GM23338 (cell line): Measurements from ENCODE around the gene ARHGEF38. TPM values are rescaled to one million over a fixed set of nuclear protein-coding genes. Genes with fewer than 3 reads are reported as not detected.

Source experiments
- ATAC-seq: fragments of 200-7000 bp; cut with Tn5 transposase; 3 replicates; pipeline ENCODE4 v1.9.1; 2020
- DNase-seq: peaks from one replicate; pipeline ENCODE4 v3.0.0-alpha.2; 2015; ENCODE audit warnings: low spot score
- H2AFZ ChIP-seq: fragments of 200-600 bp; sonication (generic); 2 replicates; pipeline ENCODE4 v1.8.0; 2016; ENCODE audit warnings: antibody characterized with exemption, mild to moderate bottlenecking, moderate library complexity
- H3F3A ChIP-seq: fragments of 200-600 bp; sonication (generic); replicated peaks from 2 replicates; pipeline ENCODE4 v1.8.0; 2017; ENCODE audit warnings: antibody characterized with exemption, mixed run types, low read depth
- H3K27ac ChIP-seq: fragments of 200-600 bp; sonication (generic); 2 replicates; pipeline ENCODE4 v1.6.1; 2016; ENCODE audit warnings: low read depth
- H3K27me3 ChIP-seq: fragments of 200-600 bp; sonication (generic); 2 replicates; pipeline ENCODE4 v1.8.0; 2016; ENCODE audit warnings: mild to moderate bottlenecking, mixed run types, moderate library complexity; ENCODE audit not compliant: insufficient read depth
- H3K36me3 ChIP-seq: fragments of 200-600 bp; sonication (generic); 2 replicates; pipeline ENCODE4 v1.8.0; 2016; ENCODE audit warnings: mild to moderate bottlenecking; ENCODE audit not compliant: insufficient read depth
- H3K4me1 ChIP-seq: fragments of 200-600 bp; sonication (generic); 2 replicates; pipeline ENCODE4 v1.8.0; 2016; ENCODE audit warnings: mild to moderate bottlenecking, moderate library complexity; ENCODE audit not compliant: insufficient read depth
- H3K4me2 ChIP-seq: fragments of 200-600 bp; sonication (generic); 2 replicates; pipeline ENCODE4 v1.7.1; 2017; ENCODE audit warnings: mixed run types
- H3K4me3 ChIP-seq: fragments of 200-600 bp; sonication (generic); 2 replicates; pipeline ENCODE4 v1.6.1; 2016; ENCODE audit warnings: mixed run types
- H3K79me2 ChIP-seq: fragments of 200-600 bp; sonication (generic); replicated peaks from 2 replicates; pipeline ENCODE4 v1.8.0; 2017; ENCODE audit warnings: mild to moderate bottlenecking; ENCODE audit not compliant: insufficient read depth
- H3K9me2 ChIP-seq: fragments of 200-600 bp; sonication (generic); 2 replicates; pipeline ENCODE4 v1.8.0; 2017; ENCODE audit not compliant: insufficient read depth
- H4K20me1 ChIP-seq: fragments of 200-600 bp; sonication (generic); replicated peaks from 2 replicates; pipeline ENCODE4 v1.8.0; 2017; ENCODE audit warnings: mild to moderate bottlenecking; ENCODE audit not compliant: insufficient read depth
- H3K27ac Mint-ChIP-seq: 2 replicates; pipeline ENCODE4 v1.8.0; 2020; ENCODE audit warnings: inconsistent platforms, mild to moderate bottlenecking, moderate library complexity, mixed read lengths
- H3K27me3 Mint-ChIP-seq: 3 replicates; pipeline ENCODE4 v1.8.0; 2022; ENCODE audit warnings: low read depth, mild to moderate bottlenecking, moderate library complexity, mixed read lengths, inconsistent platforms; ENCODE audit not compliant: insufficient read depth, poor library complexity
- H3K36me3 Mint-ChIP-seq: 3 replicates; pipeline ENCODE4 v1.8.0; 2021; ENCODE audit warnings: low read depth, mild to moderate bottlenecking, inconsistent platforms, moderate library complexity, mixed read lengths
- H3K4me1 Mint-ChIP-seq: 3 replicates; pipeline ENCODE4 v1.8.0; 2020; ENCODE audit warnings: mild to moderate bottlenecking, inconsistent platforms, mixed read lengths
- H3K4me3 Mint-ChIP-seq: 3 replicates; pipeline ENCODE4 v1.8.0; 2021; ENCODE audit warnings: moderate library complexity, mild to moderate bottlenecking, inconsistent platforms, mixed read lengths
- H3K9me3 Mint-ChIP-seq: 3 replicates; pipeline ENCODE4 v1.8.0; 2020; ENCODE audit warnings: moderate library complexity, mild to moderate bottlenecking, inconsistent platforms, mixed read lengths
- CREB1 ChIP-seq: fragments of 250-450 bp; sonication (Bioruptor Pico); IDR thresholded peaks from 2 replicates; pipeline ENCODE4 v1.5.0; 2020; ENCODE audit warnings: low read depth, mild to moderate bottlenecking, moderate library complexity
- ETS1 ChIP-seq: IDR thresholded peaks from 2 replicates; pipeline ENCODE4 v1.6.1; 2016; ENCODE audit warnings: antibody characterized with exemption
- EZH2 ChIP-seq: fragments of 200-600 bp; sonication (generic); IDR thresholded peaks from one replicate; pipeline ENCODE4 v1.8.0; 2017; ENCODE audit warnings: antibody characterized with exemption, mild to moderate bottlenecking, low read depth; ENCODE audit not compliant: unreplicated experiment
- EZH2phosphoT487 ChIP-seq: fragments of 200-600 bp; sonication (generic); IDR thresholded peaks from one replicate; pipeline ENCODE4 v1.8.1; 2018; ENCODE audit warnings: antibody characterized with exemption; ENCODE audit not compliant: unreplicated experiment
- JUNB ChIP-seq: IDR thresholded peaks from one replicate; pipeline ENCODE4 v1.6.1; 2016; ENCODE audit warnings: antibody characterized with exemption; ENCODE audit not compliant: unreplicated experiment
- NANOG ChIP-seq: IDR thresholded peaks from 2 replicates; pipeline ENCODE4 v1.6.1; 2016; ENCODE audit warnings: antibody characterized with exemption, borderline replicate concordance
- REST ChIP-seq: IDR thresholded peaks from one replicate; pipeline ENCODE4 v1.6.1; 2018; ENCODE audit warnings: antibody characterized with exemption; ENCODE audit not compliant: unreplicated experiment
- ZNF114 ChIP-seq: fragments of 250-450 bp; sonication (Bioruptor Pico); IDR thresholded peaks from 2 replicates; pipeline ENCODE4 v1.5.0; 2020; ENCODE audit warnings: mild to moderate bottlenecking, moderate library complexity
- ZNF331 ChIP-seq: fragments of 250-450 bp; sonication (Bioruptor Pico); IDR thresholded peaks from 2 replicates; pipeline ENCODE4 v1.5.0; 2020; ENCODE audit warnings: low read depth, mild to moderate bottlenecking, moderate library complexity
- polyA plus RNA-seq: library from polyadenylated mRNA; unstranded; fragments of >200 nt; fragmentation: Nextera tagmentation; extraction: Ambion mirVana; gene quantifications from 2 replicates; pipeline ENCODE4 v1.2.1, GENCODE V29; 2016
- total RNA-seq: library from RNA; depleted of rRNA; stranded (reverse); fragments of >200 nt; shearing (Covaris generic); gene quantifications from 2 replicates; pipeline ENCODE4 v1.2.3, GENCODE V29; 2014
- TF ChIP-seq, protein P1 (sequence below), 2 experiments: fragments of 200-600 bp in 1 of 2; sonication (generic) in 1 of 2; conservative IDR thresholded peaks; 2 replicates each; pipeline versions ENCODE4 v1.5.1 to v1.6.1; 2016 to 2017; ENCODE audit warnings: antibody characterized with exemption in 2 of 2, low read depth in 2 of 2, mild to moderate bottlenecking in 2 of 2, moderate library complexity in 1 of 2
- TF ChIP-seq, protein P2 (sequence below): fragments of 250-450 bp; sonication (Bioruptor Pico); IDR thresholded peaks from 2 replicates; pipeline ENCODE4 v1.5.0; 2020; ENCODE audit warnings: mild to moderate bottlenecking, moderate library complexity

Gene ARHGEF38
- total and polyA plus RNA-seq, 2 experiments from 2014 or later = 0.58 TPM; not detected in 1

GRCh38 chr4:105623099-105623498, 70.7 kb downstream of the ARHGEF38 start:
- Histone ChIP-seq H3K4me2 (no peak overlapping the region), H3K27me3 (no peaks in the 10 kb centered on the region), H3K4me3 (no peak overlapping the region), H3K36me3 (no peaks in the 10 kb centered on the region), H3K27ac (no peak overlapping the region), H3K9me2 (no peaks in the 10 kb centered on the region), H3K4me1 (no peaks in the 10 kb centered on the region), H3F3A (no peaks in the 10 kb centered on the region), H3K79me2 (no peaks in the 10 kb centered on the region), H4K20me1 (no peaks in the 10 kb centered on the region), H2AFZ (no peak overlapping the region)
- DNase-seq = no peak
- H3K9me3 Mint-ChIP-seq = no peaks in the 10 kb centered on the region
- H3K4me1 Mint-ChIP-seq = no peaks in the 10 kb centered on the region
- H3K27ac Mint-ChIP-seq = no peak overlapping the region
- TF ChIP-seq CREB1 (no peak), NANOG (no peak), EZH2phosphoT487 (no peak), REST (no peak), ZNF114 (CRISPR knock-in tag) (no peak), ETS1 (no peak), EZH2 (no peak), ZNF331 (CRISPR knock-in tag) (no peak), JUNB (no peak)
- TF ChIP-seq, protein P1, sequence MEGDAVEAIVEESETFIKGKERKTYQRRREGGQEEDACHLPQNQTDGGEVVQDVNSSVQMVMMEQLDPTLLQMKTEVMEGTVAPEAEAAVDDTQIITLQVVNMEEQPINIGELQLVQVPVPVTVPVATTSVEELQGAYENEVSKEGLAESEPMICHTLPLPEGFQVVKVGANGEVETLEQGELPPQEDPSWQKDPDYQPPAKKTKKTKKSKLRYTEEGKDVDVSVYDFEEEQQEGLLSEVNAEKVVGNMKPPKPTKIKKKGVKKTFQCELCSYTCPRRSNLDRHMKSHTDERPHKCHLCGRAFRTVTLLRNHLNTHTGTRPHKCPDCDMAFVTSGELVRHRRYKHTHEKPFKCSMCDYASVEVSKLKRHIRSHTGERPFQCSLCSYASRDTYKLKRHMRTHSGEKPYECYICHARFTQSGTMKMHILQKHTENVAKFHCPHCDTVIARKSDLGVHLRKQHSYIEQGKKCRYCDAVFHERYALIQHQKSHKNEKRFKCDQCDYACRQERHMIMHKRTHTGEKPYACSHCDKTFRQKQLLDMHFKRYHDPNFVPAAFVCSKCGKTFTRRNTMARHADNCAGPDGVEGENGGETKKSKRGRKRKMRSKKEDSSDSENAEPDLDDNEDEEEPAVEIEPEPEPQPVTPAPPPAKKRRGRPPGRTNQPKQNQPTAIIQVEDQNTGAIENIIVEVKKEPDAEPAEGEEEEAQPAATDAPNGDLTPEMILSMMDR (conservative IDR thresholded peaks at IDR 0.05; ENCODE audit: low read depth in 2 of 2) = no peak
- H3K36me3 Mint-ChIP-seq = no peaks in the 10 kb centered on the region
- no peak for ATAC-seq
- H3K27me3 Mint-ChIP-seq = peaks cover 3% of the 10 kb centered on the region
- H3K4me3 Mint-ChIP-seq = no peak overlapping the region

DNA sequence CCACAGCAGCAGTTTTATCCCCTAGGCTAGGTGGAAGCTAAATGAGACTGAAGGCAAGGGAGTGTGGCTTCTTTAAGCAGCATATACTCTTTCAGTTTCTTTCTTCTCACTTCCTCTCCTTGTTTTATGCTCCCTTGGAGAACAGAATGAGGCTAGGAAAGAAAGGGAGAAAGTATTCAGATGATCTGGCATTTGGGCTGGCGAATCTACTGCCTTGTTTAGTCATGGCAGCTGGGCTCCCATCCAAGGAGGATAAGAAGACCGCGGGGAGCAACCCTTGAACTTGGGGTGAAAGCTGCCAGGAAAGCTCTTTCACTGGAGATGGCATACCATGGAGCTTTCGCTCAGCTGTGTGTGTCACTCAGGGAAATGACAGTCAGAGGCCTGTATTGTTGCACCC, 72.1 kb downstream of the ARHGEF38 start:
- Mint-ChIP-seq H3K27ac (no peak overlapping the region), H3K36me3 (no peaks in the 10 kb centered on the region), H3K9me3 (no peaks in the 10 kb centered on the region), H3K4me3 (no peak overlapping the region), H3K27me3 (peaks cover 3% of the 10 kb centered on the region), H3K4me1 (no peaks in the 10 kb centered on the region)
- DNase-seq (no peak), ATAC-seq (no peak)
- no peaks in the 10 kb centered on the region for H3K4me1 ChIP-seq
- no peak overlapping the region for H2AFZ ChIP-seq
- H3K9me2 ChIP-seq = no peaks in the 10 kb centered on the region
- no peaks in the 10 kb centered on the region for H3K79me2 ChIP-seq
- no peaks in the 10 kb centered on the region for H3F3A ChIP-seq
- no peaks in the 10 kb centered on the region for H3K27me3 ChIP-seq
- H3K27ac ChIP-seq = no peak overlapping the region
- no peaks in the 10 kb centered on the region for H4K20me1 ChIP-seq
- no peaks in the 10 kb centered on the region for H3K36me3 ChIP-seq
- no peak overlapping the region for H3K4me2 ChIP-seq
- H3K4me3 ChIP-seq = no peak overlapping the region
- TF ChIP-seq, protein P2, sequence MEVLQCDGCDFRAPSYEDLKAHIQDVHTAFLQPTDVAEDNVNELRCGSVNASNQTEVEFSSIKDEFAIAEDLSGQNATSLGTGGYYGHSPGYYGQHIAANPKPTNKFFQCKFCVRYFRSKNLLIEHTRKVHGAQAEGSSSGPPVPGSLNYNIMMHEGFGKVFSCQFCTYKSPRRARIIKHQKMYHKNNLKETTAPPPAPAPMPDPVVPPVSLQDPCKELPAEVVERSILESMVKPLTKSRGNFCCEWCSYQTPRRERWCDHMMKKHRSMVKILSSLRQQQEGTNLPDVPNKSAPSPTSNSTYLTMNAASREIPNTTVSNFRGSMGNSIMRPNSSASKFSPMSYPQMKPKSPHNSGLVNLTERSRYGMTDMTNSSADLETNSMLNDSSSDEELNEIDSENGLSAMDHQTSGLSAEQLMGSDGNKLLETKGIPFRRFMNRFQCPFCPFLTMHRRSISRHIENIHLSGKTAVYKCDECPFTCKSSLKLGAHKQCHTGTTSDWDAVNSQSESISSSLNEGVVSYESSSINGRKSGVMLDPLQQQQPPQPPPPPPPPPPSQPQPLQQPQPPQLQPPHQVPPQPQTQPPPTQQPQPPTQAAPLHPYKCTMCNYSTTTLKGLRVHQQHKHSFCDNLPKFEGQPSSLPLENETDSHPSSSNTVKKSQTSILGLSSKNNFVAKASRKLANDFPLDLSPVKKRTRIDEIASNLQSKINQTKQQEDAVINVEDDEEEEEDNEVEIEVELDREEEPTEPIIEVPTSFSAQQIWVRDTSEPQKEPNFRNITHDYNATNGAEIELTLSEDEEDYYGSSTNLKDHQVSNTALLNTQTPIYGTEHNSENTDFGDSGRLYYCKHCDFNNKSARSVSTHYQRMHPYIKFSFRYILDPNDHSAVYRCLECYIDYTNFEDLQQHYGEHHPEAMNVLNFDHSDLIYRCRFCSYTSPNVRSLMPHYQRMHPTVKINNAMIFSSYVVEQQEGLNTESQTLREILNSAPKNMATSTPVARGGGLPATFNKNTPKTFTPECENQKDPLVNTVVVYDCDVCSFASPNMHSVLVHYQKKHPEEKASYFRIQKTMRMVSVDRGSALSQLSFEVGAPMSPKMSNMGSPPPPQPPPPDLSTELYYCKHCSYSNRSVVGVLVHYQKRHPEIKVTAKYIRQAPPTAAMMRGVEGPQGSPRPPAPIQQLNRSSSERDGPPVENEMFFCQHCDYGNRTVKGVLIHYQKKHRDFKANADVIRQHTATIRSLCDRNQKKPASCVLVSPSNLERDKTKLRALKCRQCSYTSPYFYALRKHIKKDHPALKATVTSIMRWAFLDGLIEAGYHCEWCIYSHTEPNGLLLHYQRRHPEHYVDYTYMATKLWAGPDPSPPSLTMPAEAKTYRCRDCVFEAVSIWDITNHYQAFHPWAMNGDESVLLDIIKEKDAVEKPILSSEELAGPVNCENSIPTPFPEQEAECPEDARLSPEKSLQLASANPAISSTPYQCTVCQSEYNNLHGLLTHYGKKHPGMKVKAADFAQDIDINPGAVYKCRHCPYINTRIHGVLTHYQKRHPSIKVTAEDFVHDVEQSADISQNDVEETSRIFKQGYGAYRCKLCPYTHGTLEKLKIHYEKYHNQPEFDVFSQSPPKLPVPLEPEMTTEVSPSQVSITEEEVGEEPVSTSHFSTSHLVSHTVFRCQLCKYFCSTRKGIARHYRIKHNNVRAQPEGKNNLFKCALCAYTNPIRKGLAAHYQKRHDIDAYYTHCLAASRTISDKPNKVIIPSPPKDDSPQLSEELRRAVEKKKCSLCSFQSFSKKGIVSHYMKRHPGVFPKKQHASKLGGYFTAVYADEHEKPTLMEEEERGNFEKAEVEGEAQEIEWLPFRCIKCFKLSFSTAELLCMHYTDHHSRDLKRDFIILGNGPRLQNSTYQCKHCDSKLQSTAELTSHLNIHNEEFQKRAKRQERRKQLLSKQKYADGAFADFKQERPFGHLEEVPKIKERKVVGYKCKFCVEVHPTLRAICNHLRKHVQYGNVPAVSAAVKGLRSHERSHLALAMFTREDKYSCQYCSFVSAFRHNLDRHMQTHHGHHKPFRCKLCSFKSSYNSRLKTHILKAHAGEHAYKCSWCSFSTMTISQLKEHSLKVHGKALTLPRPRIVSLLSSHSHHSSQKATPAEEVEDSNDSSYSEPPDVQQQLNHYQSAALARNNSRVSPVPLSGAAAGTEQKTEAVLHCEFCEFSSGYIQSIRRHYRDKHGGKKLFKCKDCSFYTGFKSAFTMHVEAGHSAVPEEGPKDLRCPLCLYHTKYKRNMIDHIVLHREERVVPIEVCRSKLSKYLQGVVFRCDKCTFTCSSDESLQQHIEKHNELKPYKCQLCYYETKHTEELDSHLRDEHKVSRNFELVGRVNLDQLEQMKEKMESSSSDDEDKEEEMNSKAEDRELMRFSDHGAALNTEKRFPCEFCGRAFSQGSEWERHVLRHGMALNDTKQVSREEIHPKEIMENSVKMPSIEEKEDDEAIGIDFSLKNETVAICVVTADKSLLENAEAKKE (CRISPR knock-in tag) = no peak
